ENCODE results near the gene AXDND1.
"Not testable (repeated sequence)": the region's sequence is repeated elsewhere in the genome, so short reads cannot be mapped to it uniquely, and the experiment has no call there.

The AXDND1 gene

DNA sequence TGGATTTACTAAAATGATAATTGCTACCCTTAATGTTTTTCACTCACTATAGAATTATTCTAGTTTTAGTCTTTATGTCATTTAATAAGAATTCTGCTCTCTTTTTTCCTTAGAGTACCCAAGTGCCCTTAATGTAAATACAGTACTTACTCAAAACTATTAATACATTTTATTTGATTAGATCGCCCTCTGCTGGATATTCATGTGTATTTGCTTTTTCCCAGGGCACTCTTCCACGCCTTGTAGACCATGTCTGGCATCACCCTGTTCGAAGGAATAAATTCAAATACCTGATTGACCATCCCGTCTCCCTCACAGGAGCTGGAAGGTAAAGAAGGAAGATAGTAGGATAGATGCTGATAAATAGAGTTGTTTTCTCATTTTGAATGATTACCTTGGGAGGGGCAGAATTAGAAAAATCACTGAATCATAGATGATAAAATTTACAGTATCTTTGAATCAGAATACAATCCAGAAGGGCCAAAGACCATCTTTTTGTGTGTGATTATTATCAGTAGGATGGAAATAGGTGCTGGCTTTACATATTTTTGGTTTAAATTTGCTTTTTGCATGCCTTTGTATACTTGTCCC is 4.1 kb downstream of the AXDND1 start:
- DNase-seq (ENCODE audit: low read depth in 2 of 3, low spot score in 2 of 3), result peak in 1 of 3 experiments; percentile 12

DNA sequence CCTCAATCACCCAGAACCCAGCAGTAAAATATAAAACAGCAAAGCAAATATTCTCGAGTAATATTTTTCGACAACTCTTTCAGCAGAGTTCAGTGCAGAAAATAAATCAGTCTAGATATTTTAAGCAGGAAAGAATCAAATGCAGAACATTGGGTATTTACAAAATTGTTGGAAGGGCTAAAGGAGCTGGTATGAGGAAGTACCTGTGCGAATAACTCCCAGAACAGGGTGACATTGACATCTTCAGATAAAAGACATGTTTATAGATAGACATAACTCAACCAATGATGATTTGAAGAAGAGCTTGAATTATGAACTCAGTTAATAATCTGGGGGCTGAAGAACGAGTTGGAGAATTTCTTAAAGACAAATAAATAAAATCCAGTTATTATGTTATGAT is 6.4 kb downstream of the AXDND1 start:
- DNase-seq (ENCODE audit: low read depth in 2 of 3, low spot score in 2 of 3), result no peak

DNA sequence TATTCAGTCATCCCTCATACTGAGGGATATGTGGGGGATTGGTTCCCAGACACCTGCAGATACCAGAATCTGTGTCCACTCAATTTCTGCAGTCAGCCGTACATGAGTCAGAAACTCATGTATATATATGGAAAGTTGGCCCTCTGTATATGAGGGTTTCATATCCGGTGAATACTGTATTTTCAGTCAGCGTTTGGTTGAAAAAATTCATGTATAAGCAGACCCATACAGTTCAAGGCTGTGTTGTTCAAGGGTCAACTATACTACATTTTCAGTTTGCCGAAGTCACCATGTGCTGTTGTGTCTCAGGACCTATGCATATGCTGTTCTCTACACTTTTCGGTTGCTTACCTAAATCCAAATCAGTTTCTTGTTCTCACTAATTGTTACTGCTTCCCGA is 10.5 kb downstream of the AXDND1 start:
- DNase-seq (ENCODE audit: low read depth in 2 of 3, low spot score in 2 of 3), result no peak

DNA sequence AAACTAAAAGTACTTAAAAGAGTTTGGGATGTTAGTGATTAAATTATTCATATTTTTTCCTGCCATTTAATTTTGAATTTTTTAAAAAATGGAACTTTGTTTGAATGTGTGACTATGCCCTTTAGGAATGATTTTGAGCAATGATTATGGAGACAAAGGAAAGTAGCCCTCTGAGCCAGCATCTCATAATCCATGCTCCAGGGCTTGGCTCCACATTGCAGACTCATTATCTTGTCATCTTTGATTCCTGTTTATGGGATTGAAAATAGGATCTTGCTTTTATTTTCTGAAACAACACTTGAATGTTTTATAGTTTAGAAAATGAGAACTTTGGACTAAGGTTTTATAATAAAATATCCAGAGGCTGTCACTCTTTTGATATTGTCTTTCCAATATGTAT is 14.5 kb downstream of the AXDND1 start:
- DNase-seq (ENCODE audit: low read depth in 2 of 3, low spot score in 2 of 3), result no peak

DNA sequence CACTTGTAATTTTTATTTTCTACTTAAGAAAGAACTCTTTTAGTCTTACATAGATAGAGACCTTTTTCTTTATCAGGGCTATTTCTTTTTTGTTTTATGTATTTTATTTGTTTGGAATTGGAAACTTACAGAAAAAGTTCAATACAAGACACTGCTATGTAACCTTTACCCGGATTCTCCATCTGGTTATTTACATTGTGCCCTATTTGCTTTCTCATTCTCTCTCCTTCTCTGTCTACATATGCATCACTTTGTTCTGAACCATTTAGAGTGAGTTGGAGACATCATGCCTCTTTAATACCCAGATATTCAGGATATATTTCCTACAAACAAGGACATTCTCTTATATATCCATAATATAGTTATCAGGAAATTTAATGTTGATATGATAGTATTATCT is 18.3 kb downstream of the AXDND1 start:
- no peak for DNase-seq (ENCODE audit: low read depth in 2 of 3, low spot score in 2 of 3)

DNA sequence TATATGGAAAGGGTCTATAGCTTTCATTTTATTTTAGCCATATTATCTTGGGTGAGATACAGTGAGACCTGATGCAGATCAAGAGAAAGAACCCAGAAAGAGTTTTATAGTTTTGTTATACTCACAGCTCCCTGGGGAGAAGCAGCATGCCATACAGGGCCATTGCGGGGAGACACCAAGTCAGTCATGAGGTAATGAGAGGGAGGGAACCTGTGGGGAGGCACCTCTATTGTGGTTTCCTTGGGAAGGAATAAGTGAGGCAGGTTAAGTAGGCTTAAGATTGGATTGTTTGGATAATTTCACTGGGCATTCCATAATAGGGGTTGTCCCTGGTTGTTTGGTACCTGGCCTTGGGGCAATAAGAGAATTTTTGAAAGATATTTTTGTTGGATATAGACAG is 19.7 kb downstream of the AXDND1 start:
- DNase-seq (ENCODE audit: low read depth in 2 of 3, low spot score in 2 of 3), result no peak

DNA sequence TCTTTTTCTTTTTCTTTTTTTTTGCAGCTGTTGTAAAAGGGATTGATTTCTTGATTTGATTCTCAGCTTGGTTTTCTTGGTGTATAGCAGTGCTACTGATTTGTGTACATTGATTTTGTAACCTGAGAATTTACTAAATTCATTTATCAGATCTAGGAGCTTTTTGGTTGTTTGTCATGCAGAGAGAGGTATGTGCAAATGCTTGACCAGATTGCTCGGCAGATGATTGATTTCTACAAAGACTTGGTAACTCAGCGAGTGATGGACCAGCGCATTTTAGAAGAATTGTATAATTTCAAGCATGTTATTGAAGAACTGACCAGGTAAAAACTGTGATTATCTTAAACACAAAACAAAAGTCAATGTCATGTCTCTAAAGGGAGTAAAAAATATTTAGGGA is 27.9 kb downstream of the AXDND1 start:
- no peak for DNase-seq (ENCODE audit: low read depth in 2 of 3, low spot score in 2 of 3)

DNA sequence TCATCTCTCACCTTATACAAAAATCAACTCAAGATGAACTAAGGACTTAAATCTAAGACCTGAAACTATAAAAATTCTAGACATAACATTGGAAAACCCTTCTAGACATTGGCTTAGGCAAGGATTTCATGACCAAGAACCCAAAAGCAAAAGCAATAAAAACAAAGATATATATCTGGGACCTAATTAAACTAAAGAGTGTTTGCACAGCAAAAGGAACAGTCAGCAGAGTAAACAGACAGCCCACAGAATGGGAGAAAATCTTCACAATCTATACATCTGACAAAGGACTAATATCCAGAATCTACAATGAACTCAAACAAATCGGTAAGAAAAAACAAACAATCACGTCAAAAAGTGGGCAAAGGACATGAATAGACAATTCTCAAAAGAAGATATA is 33.6 kb downstream of the AXDND1 start:
- not testable (repeated sequence) for DNase-seq (ENCODE audit: low read depth in 2 of 3, low spot score in 2 of 3)

DNA sequence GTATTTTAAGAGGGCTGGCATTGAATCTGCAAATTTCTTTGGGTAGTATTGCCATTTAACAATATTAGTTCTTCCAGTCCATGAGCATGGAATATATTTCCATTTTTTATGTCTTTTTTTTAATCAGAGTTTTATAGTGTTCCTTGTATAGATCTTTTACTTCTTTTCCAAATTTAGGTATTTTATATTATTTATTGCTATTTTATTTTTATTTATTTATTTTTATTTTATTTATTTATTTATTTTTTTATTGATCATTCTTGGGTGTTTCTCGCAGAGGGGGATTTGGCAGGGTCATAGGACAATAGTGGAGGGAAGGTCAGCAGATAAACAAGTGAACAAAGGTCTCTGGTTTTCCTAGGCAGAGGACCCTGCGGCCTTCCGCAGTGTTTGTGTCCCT is 52.0 kb downstream of the AXDND1 start:
- DNase-seq (ENCODE audit: low read depth in 2 of 3, low spot score in 2 of 3), result not testable (repeated sequence)

DNA sequence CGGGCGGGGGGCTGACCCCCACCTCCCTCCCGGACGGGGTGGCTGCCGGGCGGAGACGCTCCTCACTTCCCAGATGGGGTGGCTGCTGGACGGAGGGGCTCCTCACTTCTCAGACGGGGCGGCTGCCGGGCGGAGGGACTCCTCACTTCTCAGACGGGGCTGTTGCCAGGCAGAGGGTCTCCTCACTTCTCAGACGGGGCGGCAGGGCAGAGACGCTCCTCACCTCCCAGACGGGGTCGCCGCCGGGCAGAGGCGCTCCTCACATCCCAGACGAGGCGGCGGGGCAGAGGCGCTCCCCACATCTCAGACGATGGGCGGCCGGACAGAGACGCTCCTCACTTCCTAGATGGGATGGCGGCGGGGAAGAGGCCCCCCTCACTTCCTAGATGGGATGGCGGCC is 52.9 kb downstream of the AXDND1 start:
- not testable (repeated sequence) for DNase-seq (ENCODE audit: low read depth in 2 of 3, low spot score in 2 of 3)

DNA sequence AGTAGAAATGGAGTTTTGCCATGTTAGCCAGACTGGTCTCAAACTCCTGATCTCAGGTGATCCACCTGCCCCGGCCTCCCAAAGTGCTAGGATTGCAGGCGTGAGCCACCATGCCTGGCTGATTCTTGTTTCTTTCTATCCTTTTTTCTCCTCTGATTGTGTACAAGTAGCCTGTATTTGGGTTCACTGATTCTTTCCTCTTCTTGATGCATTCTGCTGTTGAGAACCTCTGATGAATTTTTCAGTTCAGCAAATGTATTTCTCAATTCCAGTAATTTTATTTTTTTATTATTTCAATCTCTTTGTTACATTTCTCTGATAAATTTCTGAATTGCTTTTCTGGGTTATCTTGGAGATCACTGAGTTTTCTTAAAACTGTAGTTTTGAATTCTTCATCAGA is 58.8 kb downstream of the AXDND1 start:
- no peak for DNase-seq (ENCODE audit: low read depth in 2 of 3, low spot score in 2 of 3)

DNA sequence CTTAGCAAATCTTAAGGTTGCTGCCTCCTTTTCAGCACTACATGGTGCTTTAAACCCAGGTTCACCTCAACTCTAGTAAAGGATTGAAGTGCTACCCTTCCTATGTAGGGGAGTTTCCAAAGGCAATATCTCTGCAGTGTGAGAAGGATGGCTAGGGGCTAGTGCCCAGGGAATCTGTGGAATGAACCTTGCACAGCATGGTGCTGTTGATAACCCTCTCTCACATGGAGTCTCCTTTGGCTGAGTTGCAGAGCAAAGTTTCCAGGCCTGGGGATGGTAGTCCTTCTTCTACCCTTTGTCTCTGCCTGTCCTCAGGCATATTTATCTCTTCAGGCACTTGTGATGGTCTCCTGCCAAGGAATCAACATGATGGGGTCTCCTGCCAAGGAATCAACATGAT is 59.4 kb downstream of the AXDND1 start:
- no peak for DNase-seq (ENCODE audit: low read depth in 2 of 3, low spot score in 2 of 3)

DNA sequence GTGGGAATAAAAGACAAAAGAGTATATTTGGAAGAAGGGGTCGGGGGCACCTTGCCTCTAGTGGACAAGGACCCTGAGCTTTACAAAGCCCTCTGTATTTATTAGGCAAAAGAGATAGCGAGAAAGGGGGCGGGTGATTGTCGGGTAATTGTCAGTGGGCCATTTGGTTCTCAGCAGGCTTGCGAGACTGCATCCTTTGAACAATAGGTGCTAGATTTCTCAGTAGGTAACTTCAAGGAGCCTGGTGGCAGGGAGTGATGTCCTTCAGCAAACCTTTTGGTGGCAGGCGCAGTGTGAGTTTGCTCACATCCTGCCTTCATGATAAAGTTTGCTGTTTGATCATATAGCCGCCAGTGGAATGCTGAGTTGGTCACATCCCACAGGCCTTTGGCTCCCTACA is 71.4 kb downstream of the AXDND1 start:
- DNase-seq (ENCODE audit: low read depth in 2 of 3, low spot score in 2 of 3), result no peak

DNA sequence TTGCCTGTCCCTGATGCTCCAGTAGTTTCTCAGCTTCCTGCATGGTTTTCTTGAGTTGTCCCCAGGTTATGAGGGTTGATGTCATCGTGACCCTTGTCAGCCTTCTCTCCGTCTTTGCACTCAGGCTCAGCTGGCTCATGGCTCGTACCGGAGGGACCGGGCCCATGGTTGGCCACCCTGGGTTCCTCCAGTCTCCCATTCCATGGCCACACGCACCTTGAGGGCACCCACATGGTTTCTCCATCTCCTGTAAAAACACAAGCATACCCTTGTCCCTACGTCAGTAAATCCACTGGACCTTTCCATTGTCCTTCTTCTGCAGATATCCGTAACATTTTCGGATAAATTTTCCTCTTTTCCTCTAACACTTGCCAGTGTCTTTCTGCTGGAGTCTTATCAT is 73.9 kb downstream of the AXDND1 start:
- not testable (repeated sequence) for DNase-seq (ENCODE audit: low read depth in 2 of 3, low spot score in 2 of 3)

DNA sequence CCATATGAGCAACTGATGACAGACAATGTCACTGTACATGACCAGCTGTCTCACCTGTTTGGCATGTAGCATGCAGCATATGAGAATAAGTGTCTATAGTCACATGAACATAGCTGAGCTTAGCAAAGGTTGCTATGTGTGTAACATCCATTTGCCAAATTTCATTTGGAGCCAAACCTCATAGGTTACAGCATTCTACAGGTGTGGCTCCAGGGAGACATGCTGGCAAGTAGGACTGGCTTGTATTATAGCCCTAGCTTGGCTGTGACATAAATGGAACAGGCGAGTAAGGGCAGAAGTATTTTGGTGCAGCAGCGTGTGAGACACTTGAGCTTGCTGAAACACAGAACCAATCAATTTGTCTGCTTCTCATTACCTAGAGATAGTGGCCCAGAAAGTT is 74.5 kb downstream of the AXDND1 start:
- DNase-seq (ENCODE audit: low read depth in 2 of 3, low spot score in 2 of 3), result not testable (repeated sequence)

DNA sequence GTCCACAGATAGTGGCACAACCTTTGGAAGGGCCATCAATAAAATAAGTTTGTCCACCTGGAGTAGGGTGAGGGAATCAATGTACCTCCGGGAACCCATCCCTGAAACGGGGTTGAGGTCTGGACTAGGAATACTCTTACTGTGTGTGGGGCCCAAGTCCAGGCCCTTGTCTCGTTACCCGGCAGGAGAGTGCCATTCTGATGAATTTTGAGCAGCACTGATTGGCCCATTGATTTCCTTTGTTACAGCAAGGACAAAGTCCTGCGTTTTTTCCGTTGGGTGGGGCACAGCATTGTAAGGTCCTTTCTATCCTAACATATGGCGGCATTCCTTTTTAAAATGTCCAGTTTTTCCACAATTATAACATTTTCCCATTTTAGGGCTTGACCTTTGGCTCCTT is 75.2 kb downstream of the AXDND1 start:
- no peak for DNase-seq (ENCODE audit: low read depth in 2 of 3, low spot score in 2 of 3)

DNA sequence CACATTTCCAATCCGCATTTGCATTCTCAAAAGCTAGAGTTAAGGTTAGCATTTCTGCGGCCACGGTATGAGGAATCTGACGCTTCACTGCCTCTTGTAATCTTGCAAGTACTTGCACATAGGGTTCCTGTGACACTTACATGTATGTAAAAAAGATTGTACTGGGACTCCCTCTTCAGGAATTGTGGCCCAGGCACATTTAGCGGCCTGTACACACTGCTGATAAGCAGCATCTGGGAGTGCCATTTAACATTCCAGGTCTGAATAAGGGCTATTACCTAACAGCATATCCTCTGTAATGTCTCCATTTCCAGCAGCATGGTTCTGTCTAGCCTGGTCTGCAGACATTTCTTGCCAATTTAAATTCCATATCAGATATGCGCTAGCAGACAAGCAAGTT is 75.7 kb downstream of the AXDND1 start:
- DNase-seq (ENCODE audit: low read depth in 2 of 3, low spot score in 2 of 3), result no peak

DNA sequence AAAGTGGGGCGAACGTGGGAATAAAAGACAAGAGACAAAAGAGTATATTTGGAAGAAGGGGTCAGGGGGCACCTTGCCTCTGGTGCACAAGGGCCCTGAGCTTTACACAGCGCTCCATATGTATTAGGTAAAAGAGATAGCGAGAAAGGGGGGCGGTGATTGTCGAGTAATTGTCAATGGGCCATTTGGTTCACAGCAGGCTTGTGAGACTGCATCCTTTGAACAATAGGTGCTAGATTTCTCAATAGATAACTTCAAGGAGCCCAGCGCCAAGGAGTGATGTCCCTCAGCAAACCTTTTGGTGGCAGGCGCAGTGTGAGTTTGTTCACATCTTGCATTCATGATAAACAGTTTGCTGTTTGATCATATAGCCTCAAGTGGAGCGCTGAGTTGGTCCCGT is 77.1 kb downstream of the AXDND1 start:
- not testable (repeated sequence) for DNase-seq (ENCODE audit: low read depth in 2 of 3, low spot score in 2 of 3)

DNA sequence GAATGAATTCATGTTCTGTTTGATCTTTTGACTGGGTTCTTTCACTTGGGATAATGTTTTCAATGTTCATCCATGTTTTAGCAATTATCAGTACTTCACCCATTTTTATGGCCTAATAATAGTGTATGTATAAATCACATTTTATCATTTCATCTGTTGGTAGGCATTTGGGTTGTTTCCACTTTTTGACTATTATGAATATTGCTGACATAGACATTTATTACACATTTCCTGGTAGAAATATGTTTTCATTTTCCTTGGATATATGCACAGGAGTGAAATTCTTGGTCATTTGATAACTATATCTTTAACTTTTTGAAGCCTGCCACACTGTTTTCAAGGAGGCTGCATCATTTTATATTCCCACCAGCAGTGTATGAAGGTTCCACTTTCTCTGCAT is 79.8 kb downstream of the AXDND1 start:
- no peak for DNase-seq (ENCODE audit: low read depth in 2 of 3, low spot score in 2 of 3)

DNA sequence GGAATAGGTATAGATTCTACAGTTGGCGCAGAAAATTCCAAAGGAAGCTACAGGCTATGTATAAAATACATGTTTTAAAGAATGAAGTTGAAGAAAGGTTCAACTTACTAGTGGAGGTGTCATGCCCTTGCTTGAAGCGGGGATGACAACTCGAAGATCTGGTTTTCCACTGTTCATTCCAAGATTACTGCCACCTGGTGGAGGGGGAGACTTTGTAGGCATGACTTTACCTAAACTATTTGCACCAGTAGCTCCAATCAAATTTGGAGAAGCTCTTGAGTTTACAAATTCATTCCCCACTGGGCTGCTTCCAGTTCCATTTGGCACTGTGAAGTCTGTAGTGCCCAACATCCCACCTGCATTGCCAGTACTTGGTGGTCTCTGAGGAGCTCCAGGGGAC is 81.7 kb downstream of the AXDND1 start:
- no peak for DNase-seq (ENCODE audit: low read depth in 2 of 3, low spot score in 2 of 3)

DNA sequence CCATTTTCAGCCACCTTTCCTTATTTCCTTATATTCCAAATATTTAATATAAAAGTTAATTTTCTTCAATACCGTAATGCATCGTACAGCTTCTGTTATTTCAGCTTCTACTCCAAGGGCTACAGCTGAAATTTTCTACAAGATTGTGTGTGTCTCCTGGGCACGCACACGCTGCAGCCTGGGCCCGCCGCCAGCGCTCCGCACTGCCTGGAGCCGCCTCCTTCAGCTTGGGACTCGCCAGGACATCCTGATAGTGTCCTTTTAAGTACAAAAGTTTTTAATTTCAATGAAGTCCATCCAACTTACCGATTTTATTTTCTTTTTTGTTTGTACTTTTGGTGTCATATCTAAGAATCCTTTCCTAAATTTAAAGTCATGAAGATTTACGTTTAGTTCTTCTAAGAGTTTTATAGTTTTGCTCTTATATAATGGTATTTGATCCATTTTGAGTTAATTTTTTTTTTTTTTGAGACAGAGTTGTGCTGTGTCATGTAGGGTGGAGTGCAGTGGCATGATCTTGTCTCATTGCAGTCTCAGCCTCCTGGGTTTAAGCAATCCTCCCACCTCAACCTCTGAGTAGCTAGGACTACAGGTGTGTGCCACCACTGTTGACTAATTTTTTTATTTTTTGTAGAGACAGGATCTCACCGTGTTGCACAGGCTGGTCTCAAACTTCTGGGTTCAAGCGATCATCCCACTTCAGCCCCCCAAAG is 82.8 kb downstream of the AXDND1 start:
- DNase-seq (ENCODE audit: low read depth in 2 of 3, low spot score in 2 of 3), result no peak

DNA sequence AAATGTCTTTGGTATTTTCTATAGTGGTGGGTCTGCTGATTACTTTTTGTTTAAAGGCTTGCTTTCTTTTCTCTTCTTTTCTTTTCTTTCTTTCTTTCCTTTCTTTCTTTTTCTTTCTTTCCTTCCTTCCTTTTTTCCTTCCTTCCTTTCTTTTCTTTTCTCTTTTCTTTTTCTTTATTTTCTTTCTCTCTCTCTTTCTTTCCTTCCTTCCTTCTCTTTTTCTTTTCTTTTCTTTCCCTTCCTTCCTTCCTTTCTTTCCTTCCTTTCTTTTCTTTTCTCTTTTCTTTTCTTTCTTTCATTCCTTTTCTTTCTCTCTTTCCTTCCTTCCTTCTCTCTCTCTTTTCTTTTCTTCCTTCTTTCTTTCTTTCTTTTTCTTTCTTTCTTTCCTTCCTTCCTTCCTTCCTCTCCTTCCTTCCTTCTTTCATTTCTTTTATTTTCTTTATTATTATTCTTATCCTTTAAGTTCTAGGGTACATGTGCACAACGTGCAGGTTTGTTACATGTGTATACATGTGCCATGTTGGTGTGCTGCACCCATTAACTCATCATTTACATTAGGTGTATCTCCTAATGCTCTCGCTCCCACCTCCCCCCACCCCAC is 93.9 kb downstream of the AXDND1 start:
- DNase-seq (ENCODE audit: low read depth in 2 of 3, low spot score in 2 of 3), result not testable (repeated sequence)

DNA sequence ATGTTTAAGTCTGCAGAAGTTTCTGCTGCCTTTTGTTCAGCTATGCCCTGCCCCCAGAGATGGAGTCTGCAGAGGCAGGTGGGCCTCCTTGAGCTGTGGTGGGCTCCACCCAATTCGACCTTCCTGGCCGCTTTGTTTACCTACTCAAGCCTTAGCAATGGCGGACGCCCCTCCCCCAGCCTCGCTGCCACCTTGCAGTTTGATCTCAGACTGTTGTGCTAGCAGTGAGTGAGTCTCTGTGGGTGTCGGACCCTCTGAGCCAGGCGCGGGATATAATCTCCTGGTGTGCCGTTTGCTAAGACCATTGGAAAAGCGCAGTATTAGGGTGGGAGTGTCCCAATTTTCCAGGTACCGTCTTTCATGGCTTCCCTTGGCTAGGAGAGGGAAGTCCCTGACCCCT is 99.9 kb downstream of the AXDND1 start:
- DNase-seq (ENCODE audit: low read depth in 2 of 3, low spot score in 2 of 3), result not testable (repeated sequence)

All from activated CD8-positive, alpha-beta memory T cell treated with anti-CD3 and anti-CD28 coated beads for 48 hours (primary cell).